ENCODE data around the gene RNF157. TPM values are rescaled to one million over a fixed set of nuclear protein-coding genes. Genes with fewer than 3 reads are reported as not detected.
"Not testable (repeated sequence)": the region's sequence is repeated elsewhere in the genome, so short reads cannot be mapped to it uniquely, and the experiment has no call there.

Gene RNF157
- total and polyA plus RNA-seq, 12 donors, result 2.3 to 6.1 (median 4.5) TPM

GRCh38 chr17:76268991-76269981 lies 29.0 kb upstream of the RNF157 start:
- 70 to 85% (median 76%) methylated on average over 11 to 12 of the region's 12 CpGs for WGBS, 4 donors
- Histone ChIP-seq H3K27ac (peak overlapping the region in 2 of 5 donors; percentile 24 to 84), H3K9me3 (replicated peaks in 1 of 3) (no peaks in the 10 kb centered on the region), H3K36me3 (replicated peaks in 1 of 2) (peaks cover 0 to 5% of the 10 kb centered on the region in 2 donors), H3K4me1 (replicated peaks in 1 of 2) (peaks cover 15 to 53% of the 10 kb centered on the region in 2 donors), H3K27me3 (no peaks in the 10 kb centered on the region), H3K4me3 (no peak overlapping the region)
- no peak for TF ChIP-seq CTCF (IDR thresholded peaks at IDR 0.05)
- no peak for TF ChIP-seq POLR2A (IDR thresholded peaks at IDR 0.05)
- no peak for DNase-seq
- intact Hi-C loops (cut with DNase I), result no loop called here

GRCh38 chr17:76268015-76268749 lies 27.9 kb upstream of the RNF157 start:
- peaks cover 16 to 55% of the 10 kb centered on the region in 2 donors for H3K4me1 ChIP-seq (replicated peaks in 1 of 2)
- WGBS, 4 donors, result 41 to 71% (median 51%) methylated on average over 4 to 9 of the region's 9 CpGs
- H3K36me3 ChIP-seq (replicated peaks in 1 of 2), result peaks cover 0 to 5% of the 10 kb centered on the region in 2 donors
- no peaks in the 10 kb centered on the region for H3K9me3 ChIP-seq (replicated peaks in 1 of 3)
- peak overlapping the region in 3 of 5 donors; percentile 8 to 84 (median 36) for H3K27ac ChIP-seq
- intact Hi-C loops (cut with DNase I), result no loop called here
- TF ChIP-seq CTCF (IDR thresholded peaks at IDR 0.05) (no peak), POLR2A (IDR thresholded peaks at IDR 0.05) (no peak)
- H3K4me3 ChIP-seq, result no peak overlapping the region
- no peaks in the 10 kb centered on the region for H3K27me3 ChIP-seq
- peak in 6 of 7 donors; percentile 60 to 82 (median 72) for DNase-seq

- DNase-seq; H3K27me3 ChIP-seq; H3K36me3 ChIP-seq (replicated peaks in 1 of 2); H3K9me3 ChIP-seq (replicated peaks in 1 of 3); intact Hi-C loops (cut with DNase I); H3K4me3 ChIP-seq: not testable (repeated sequence)
- Histone ChIP-seq H3K4me1 (replicated peaks in 1 of 2) (peaks cover 16 to 54% of the 10 kb centered on the region in 2 donors), H3K27ac (peak overlapping the region in 3 of 5 donors; percentile 8 to 84 (median 36))
- 89 to 90% (median 90%) methylated on average over 13 of the region's 13 CpGs for WGBS, 4 donors
Observed at GRCh38 chr17:76267581-76268001, 27.3 kb upstream of the RNF157 start.

GRCh38 chr17:76267051-76267576 lies 26.8 kb upstream of the RNF157 start:
- no peaks in the 10 kb centered on the region for H3K9me3 ChIP-seq (replicated peaks in 1 of 3)
- 62 to 82% (median 76%) methylated on average over 4 of the region's 4 CpGs for WGBS, 4 donors
- DNase-seq, result no peak
- peak overlapping the region in 1 of 4 donors; percentile 94 for H3K4me3 ChIP-seq
- H3K36me3 ChIP-seq (replicated peaks in 1 of 2), result peaks cover 0 to 5% of the 10 kb centered on the region in 2 donors
- H3K4me1 ChIP-seq (replicated peaks in 1 of 2), result peaks cover 16 to 49% of the 10 kb centered on the region in 2 donors
- H3K27me3 ChIP-seq, result no peaks in the 10 kb centered on the region
- intact Hi-C loops (cut with DNase I), result no loop called here
- no peak for TF ChIP-seq POLR2A (IDR thresholded peaks at IDR 0.05)
- no peak for TF ChIP-seq CTCF (IDR thresholded peaks at IDR 0.05)
- peak overlapping the region in 3 of 5 donors; percentile 15 to 96 (median 84) for H3K27ac ChIP-seq

All from adrenal gland (tissue), 12 donors.